Measurements from ENCODE around the gene RNGTT.

Gene RNGTT

GRCh38 chr6:88712243-88712936 lies 251.0 kb downstream of the RNGTT start:
- H3F3A ChIP-seq (ENCODE audit: low read depth) = no peaks in the 10 kb centered on the region
- no peak overlapping the region for H3K9ac ChIP-seq (ENCODE audit: low read depth, low read length, poor library complexity, severe bottlenecking)
- H3K9me3 ChIP-seq (ENCODE audit: insufficient read depth, low read depth, low read length) = no peaks in the 10 kb centered on the region
- H2AFZ ChIP-seq (ENCODE audit: low read length) = no peak overlapping the region
- H3K27me3 ChIP-seq (ENCODE audit: insufficient read depth, low read length, poor library complexity, severe bottlenecking) = no peaks in the 10 kb centered on the region
- no peaks in the 10 kb centered on the region for H3K36me3 ChIP-seq (ENCODE audit: insufficient read depth, low read length)
- no peak overlapping the region for H3K4me3 ChIP-seq (ENCODE audit: low read length, poor library complexity, severe bottlenecking)
- no peak for TF ChIP-seq EZH2phosphoT487 (IDR thresholded peaks at IDR 0.05; ENCODE audit: borderline replicate concordance)
- no peak for TF ChIP-seq CTCF (conservative IDR thresholded peaks at IDR 0.05; ENCODE audit: low read length)
- H3K9me2 ChIP-seq (replicated peaks; ENCODE audit: low read depth, low read length) = no peaks in the 10 kb centered on the region
- H3K4me1 ChIP-seq (ENCODE audit: insufficient read depth, low read length, poor library complexity, severe bottlenecking) = peaks cover 4% of the 10 kb centered on the region
- H3K79me2 ChIP-seq (ENCODE audit: insufficient read depth, low read length) = no peaks in the 10 kb centered on the region
- no peak overlapping the region for H3K4me2 ChIP-seq (ENCODE audit: low read depth, low read length, poor library complexity, severe bottlenecking)
- no peaks in the 10 kb centered on the region for H4K20me1 ChIP-seq (ENCODE audit: insufficient read depth, low read length, poor library complexity, severe bottlenecking)

DNA sequence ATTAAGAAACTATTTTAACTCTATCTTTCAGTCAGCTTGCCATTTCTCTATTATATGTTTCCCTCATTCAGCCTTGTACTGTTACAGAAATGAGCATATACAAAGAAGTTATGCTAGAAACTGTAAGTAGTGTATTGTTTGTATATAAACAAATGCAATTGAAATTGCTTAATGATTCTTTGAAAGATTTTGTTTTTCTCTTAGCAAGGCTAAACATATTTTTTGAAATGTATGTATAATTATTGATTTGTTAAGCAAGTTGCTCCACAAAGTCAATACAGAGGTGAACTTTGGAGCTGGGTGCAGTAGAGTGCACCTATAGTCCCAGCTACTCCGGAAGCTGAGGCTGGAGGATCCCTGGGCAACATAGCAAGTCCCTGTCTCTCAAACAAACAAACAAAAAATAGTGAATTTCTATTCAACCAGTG lies 253.6 kb downstream of the RNGTT start:
- H3K4me3 ChIP-seq (ENCODE audit: low read length, poor library complexity, severe bottlenecking) = no peak overlapping the region
- peaks cover 24% of the 10 kb centered on the region for H3K4me1 ChIP-seq (ENCODE audit: insufficient read depth, low read length, poor library complexity, severe bottlenecking)
- H3K27me3 ChIP-seq (ENCODE audit: insufficient read depth, low read length, poor library complexity, severe bottlenecking) = no peaks in the 10 kb centered on the region
- H3K9me3 ChIP-seq (ENCODE audit: insufficient read depth, low read depth, low read length) = no peaks in the 10 kb centered on the region
- no peaks in the 10 kb centered on the region for H3K36me3 ChIP-seq (ENCODE audit: insufficient read depth, low read length)
- H3F3A ChIP-seq (ENCODE audit: low read depth) = peaks cover 5% of the 10 kb centered on the region; the same call in 1 of the 2 replicates
- no peaks in the 10 kb centered on the region for H3K9me2 ChIP-seq (replicated peaks; ENCODE audit: low read depth, low read length)
- no peak overlapping the region for H3K9ac ChIP-seq (ENCODE audit: low read depth, low read length, poor library complexity, severe bottlenecking)
- no peaks in the 10 kb centered on the region for H3K79me2 ChIP-seq (ENCODE audit: insufficient read depth, low read length)
- no peak overlapping the region for H3K4me2 ChIP-seq (ENCODE audit: low read depth, low read length, poor library complexity, severe bottlenecking)
- no peak overlapping the region for H2AFZ ChIP-seq (ENCODE audit: low read length)
- TF ChIP-seq EZH2phosphoT487 (IDR thresholded peaks at IDR 0.05; ENCODE audit: borderline replicate concordance) (no peak), CTCF (conservative IDR thresholded peaks at IDR 0.05; ENCODE audit: low read length) (no peak)
- no peaks in the 10 kb centered on the region for H4K20me1 ChIP-seq (ENCODE audit: insufficient read depth, low read length, poor library complexity, severe bottlenecking)

DNA sequence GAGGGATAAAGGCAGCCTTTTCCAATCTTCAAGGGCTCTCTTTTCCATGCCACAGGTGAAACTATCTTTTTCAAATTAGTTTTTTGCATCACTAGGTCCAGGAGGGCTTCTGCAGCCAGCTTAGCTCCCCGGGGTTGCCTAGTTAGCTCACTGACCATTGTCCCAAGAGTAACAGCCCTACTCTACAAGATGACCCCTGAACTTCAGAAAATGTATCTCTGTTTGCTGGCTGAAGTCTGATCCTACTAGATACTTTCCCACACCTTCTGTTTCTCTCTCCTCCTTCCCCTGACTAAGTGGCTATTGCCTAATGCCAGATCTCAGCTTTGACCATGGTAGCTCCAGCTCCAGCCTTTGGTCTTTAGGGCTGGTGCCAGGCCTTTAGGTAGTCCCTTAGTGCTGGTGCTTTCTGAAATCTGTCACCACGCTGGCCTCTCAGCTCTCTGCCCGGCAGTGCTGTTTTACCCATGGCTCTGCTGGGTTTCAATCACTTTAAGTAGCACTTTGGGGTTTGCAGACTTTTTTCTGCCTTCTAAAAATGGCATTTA lies 255.1 kb downstream of the RNGTT start:
- no peak overlapping the region for H3K9ac ChIP-seq (ENCODE audit: low read depth, low read length, poor library complexity, severe bottlenecking)
- no peak for TF ChIP-seq EZH2phosphoT487 (IDR thresholded peaks at IDR 0.05; ENCODE audit: borderline replicate concordance)
- TF ChIP-seq CTCF (conservative IDR thresholded peaks at IDR 0.05; ENCODE audit: low read length) = no peak
- H3K9me3 ChIP-seq (ENCODE audit: insufficient read depth, low read depth, low read length) = no peaks in the 10 kb centered on the region
- H3K36me3 ChIP-seq (ENCODE audit: insufficient read depth, low read length) = peaks cover 2% of the 10 kb centered on the region
- H3K9me2 ChIP-seq (replicated peaks; ENCODE audit: low read depth, low read length) = no peaks in the 10 kb centered on the region
- no peaks in the 10 kb centered on the region for H3K27me3 ChIP-seq (ENCODE audit: insufficient read depth, low read length, poor library complexity, severe bottlenecking)
- no peak overlapping the region for H2AFZ ChIP-seq (ENCODE audit: low read length)
- peaks cover 31% of the 10 kb centered on the region for H3K4me1 ChIP-seq (ENCODE audit: insufficient read depth, low read length, poor library complexity, severe bottlenecking)
- H3K4me2 ChIP-seq (ENCODE audit: low read depth, low read length, poor library complexity, severe bottlenecking) = no peak overlapping the region
- no peak overlapping the region for H3K4me3 ChIP-seq (ENCODE audit: low read length, poor library complexity, severe bottlenecking)
- H4K20me1 ChIP-seq (ENCODE audit: insufficient read depth, low read length, poor library complexity, severe bottlenecking) = no peaks in the 10 kb centered on the region
- H3F3A ChIP-seq (ENCODE audit: low read depth) = peaks cover 9% of the 10 kb centered on the region; the same call in 1 of the 2 replicates
- peaks cover under 1% of the 10 kb centered on the region; the same call in 1 of the 2 replicates for H3K79me2 ChIP-seq (ENCODE audit: insufficient read depth, low read length)

All from Loucy (cell line).